Lung (tissue), 12 donors: ENCODE results near the gene FAAP100. TPM values are rescaled to one million over a fixed set of nuclear protein-coding genes. Genes with fewer than 3 reads are reported as not detected.

Source experiments
- ATAC-seq: fragments of 200-7000 bp; cut with Tn5 transposase; one replicate; pipeline ENCODE4 v1.9.1; 2020; ENCODE audit warnings: moderate number of reproducible peaks; ENCODE audit not compliant: insufficient read depth, low FRiP score
- DNase-seq, 3 donors: peaks; one replicate each; pipeline ENCODE4 v3.0.0-alpha.2; 2013 to 2017
- H3K27ac ChIP-seq, 2 donors: one replicate each; pipeline ENCODE4 v1.5.1; 2013; ENCODE audit warnings: mild to moderate bottlenecking in 2 of 2, moderate library complexity in 2 of 2, control low read depth in 1 of 2, inconsistent platforms in 1 of 2, low read depth in 1 of 2, low read length in 1 of 2
- H3K27me3 ChIP-seq, 3 donors: one replicate each; pipeline ENCODE4 v1.5.1; 2013; ENCODE audit warnings: low read length in 2 of 3; ENCODE audit not compliant: control insufficient read depth in 3 of 3, insufficient read depth in 3 of 3
- H3K36me3 ChIP-seq, 4 donors: one replicate each; pipeline ENCODE4 v1.5.1; 2013; ENCODE audit warnings: low read length in 4 of 4, mild to moderate bottlenecking in 1 of 4, moderate library complexity in 1 of 4; ENCODE audit not compliant: control insufficient read depth in 4 of 4, insufficient read depth in 4 of 4
- H3K4me1 ChIP-seq, 5 donors: one replicate each; pipeline ENCODE4 v1.5.1; 2013; ENCODE audit warnings: low read length in 5 of 5, mild to moderate bottlenecking in 2 of 5, moderate library complexity in 1 of 5; ENCODE audit not compliant: control insufficient read depth in 5 of 5, insufficient read depth in 5 of 5
- H3K4me3 ChIP-seq: one replicate; pipeline ENCODE4 v1.5.1; 2013; ENCODE audit warnings: mild to moderate bottlenecking, control low read depth, moderate library complexity
- H3K9ac ChIP-seq, 2 donors: one replicate each; pipeline ENCODE4 v1.5.1; 2013; ENCODE audit warnings: low read length in 2 of 2, control low read depth in 1 of 2; ENCODE audit not compliant: insufficient read depth in 1 of 2
- H3K9me3 ChIP-seq, 4 donors: one replicate each; pipeline ENCODE4 v1.5.1; 2013; ENCODE audit warnings: low read length in 3 of 4, mild to moderate bottlenecking in 1 of 4, moderate library complexity in 1 of 4; ENCODE audit not compliant: control insufficient read depth in 4 of 4, insufficient read depth in 3 of 4
- WGBS, 2 donors: extraction: QIAGEN DNeasy Blood & Tissue Kit; methylation state at CpG; one replicate each; pipeline ENCODE4 v1.1.7; 2013; 5-methylcytosine and 5-hydroxymethylcytosine counted together
- polyA plus RNA-seq, 2 donors: library from polyadenylated mRNA; stranded (reverse); fragments of 200-250 nt; gene quantifications; one replicate each; pipeline ENCODE4 v1.2.1, GENCODE V29; 2013
- total RNA-seq, 2 donors: library from RNA; depleted of rRNA in 1 of 2; stranded (reverse); fragments of >200 nt in 1 of 2; gene quantifications; one replicate each; pipeline ENCODE4 v1.2.1, GENCODE V29; 2014 to 2021
- TF ChIP-seq, protein P1 (sequence below): IDR thresholded peaks from 2 replicates; pipeline ENCODE4 v1.5.1; 2012; ENCODE audit warnings: mild to moderate bottlenecking; ENCODE audit errors: control extremely low read depth, extremely low read depth
- donor health status: control.
- donor health status: control.
- donor health status: Bipolar disorder and iron deficiency.
- donor health status: healthy.
- donor health status: DM: yes; HTN: yes; CAD: no.

Gene FAAP100
- total and polyA plus RNA-seq, 4 donors = 20.8 to 34.4 (median 25.4) TPM

DNA sequence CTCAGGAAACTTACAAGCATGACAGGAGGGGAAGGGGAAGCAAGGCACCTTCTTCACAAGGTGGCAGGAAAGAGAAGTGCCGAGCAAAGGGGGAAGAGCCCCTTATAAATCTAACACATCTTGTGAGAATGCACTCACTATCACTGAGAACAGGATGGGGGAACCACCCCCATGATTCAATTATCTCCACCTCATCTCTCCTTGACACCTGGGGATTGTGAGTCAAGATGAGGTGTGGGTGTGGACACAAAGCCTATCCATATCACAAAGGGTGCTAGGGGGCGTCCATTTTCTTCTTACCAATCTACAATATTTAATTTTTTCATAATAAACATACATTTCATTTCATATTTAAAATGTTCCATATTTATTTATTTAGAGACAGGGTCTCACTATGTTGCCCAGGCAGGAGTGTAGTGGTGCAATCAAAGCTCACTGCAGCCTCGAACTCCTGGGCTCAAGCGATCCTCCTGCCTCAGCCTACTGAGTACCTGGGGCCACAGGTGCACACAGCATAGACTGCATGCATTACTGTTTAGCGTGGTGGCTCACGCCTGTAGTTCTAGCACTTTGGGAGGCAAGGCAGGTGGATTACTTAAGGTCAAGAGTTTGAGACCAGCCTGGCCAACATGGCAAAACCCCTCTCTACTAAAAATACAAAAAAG, 26.5 kb upstream of the FAAP100 start:
- no peak for DNase-seq
- ATAC-seq = no peak
- Histone ChIP-seq H3K9me3 (no peaks in the 10 kb centered on the region), H3K4me3 (no peak overlapping the region), H3K36me3 (peaks cover 4 to 46% (median 21%) of the 10 kb centered on the region in 4 donors), H3K27ac (no peak overlapping the region), H3K27me3 (no peaks in the 10 kb centered on the region), H3K9ac (no peak overlapping the region), H3K4me1 (peaks cover 0 to 8% (median 0%) of the 10 kb centered on the region in 5 donors)
- 82 to 90% methylated on average over 6 of the region's 6 CpGs for WGBS, 2 donors
- TF ChIP-seq, protein P1, sequence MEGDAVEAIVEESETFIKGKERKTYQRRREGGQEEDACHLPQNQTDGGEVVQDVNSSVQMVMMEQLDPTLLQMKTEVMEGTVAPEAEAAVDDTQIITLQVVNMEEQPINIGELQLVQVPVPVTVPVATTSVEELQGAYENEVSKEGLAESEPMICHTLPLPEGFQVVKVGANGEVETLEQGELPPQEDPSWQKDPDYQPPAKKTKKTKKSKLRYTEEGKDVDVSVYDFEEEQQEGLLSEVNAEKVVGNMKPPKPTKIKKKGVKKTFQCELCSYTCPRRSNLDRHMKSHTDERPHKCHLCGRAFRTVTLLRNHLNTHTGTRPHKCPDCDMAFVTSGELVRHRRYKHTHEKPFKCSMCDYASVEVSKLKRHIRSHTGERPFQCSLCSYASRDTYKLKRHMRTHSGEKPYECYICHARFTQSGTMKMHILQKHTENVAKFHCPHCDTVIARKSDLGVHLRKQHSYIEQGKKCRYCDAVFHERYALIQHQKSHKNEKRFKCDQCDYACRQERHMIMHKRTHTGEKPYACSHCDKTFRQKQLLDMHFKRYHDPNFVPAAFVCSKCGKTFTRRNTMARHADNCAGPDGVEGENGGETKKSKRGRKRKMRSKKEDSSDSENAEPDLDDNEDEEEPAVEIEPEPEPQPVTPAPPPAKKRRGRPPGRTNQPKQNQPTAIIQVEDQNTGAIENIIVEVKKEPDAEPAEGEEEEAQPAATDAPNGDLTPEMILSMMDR = no peak

DNA sequence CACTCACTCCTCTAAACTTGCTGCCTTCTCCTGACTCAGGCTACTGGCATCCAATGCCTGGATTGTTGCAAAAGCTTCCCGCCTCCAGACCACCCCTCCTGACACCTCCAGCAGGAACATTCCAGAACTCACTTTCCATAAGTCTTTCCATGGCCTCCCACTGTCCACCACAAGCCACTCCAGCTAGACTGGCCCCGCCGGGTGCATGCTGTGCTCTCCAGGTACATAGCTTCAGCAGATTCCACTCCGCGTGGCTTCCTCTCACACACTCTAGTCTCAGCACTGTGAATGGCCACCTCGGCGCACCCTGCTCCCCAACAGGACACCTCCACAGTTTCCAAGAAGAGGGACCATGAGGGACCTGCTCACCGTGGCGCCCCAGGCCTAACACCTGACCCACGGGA, 25.9 kb upstream of the FAAP100 start:
- ATAC-seq = no peak
- Histone ChIP-seq H3K4me1 (peaks cover 0 to 8% (median 0%) of the 10 kb centered on the region in 5 donors), H3K9me3 (no peaks in the 10 kb centered on the region), H3K4me3 (no peak overlapping the region), H3K9ac (no peak overlapping the region), H3K27ac (no peak overlapping the region), H3K36me3 (peaks cover 0 to 44% (median 19%) of the 10 kb centered on the region in 4 donors), H3K27me3 (no peaks in the 10 kb centered on the region)
- no peak for DNase-seq
- TF ChIP-seq, protein P1 = no peak
- 91 to 96% methylated on average over 10 of the region's 10 CpGs for WGBS, 2 donors

DNA sequence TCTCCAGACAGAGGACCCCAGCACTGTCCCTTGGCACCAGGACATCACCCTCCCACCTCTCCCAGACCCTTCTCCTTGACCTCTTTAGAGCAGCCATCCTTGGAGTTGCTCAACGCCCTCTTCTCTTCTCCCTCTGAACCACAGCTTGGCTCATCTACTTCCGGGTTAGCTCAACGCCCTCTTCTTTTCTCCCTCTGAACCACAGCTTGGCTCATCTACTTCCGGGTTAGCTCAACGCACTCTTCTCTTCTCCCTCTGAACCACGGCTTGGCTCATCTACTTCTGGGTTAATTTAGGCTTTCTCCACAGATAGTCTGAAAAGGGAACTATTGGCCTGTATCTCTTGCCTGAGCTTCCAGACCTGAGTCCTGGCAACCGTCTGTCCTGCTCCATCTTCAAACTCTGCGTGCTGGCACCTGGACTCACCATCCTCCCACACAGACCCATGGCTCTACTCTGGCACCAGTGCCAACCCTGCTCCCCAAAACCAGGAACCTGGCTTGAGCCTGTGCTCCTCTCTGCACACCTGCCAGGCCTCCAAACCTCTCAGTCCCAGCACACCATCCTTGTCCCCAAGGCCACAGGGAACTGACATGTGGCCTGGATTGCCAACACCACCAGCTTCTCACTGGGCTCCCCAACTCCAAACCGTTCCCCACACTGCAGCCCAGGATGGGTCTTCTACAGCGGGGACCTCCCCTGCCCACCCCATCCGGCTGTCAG, 25.3 kb upstream of the FAAP100 start:
- WGBS, 2 donors = 56 to 75% methylated on average over 11 of the region's 11 CpGs
- DNase-seq = no peak
- Histone ChIP-seq H3K4me1 (peaks cover 0 to 8% (median 0%) of the 10 kb centered on the region in 5 donors), H3K4me3 (no peak overlapping the region), H3K9ac (no peak overlapping the region), H3K36me3 (peaks cover 0 to 39% (median 20%) of the 10 kb centered on the region in 4 donors), H3K27me3 (no peaks in the 10 kb centered on the region), H3K27ac (peak overlapping the region in 1 of 2 donors; percentile 58), H3K9me3 (no peaks in the 10 kb centered on the region)
- peak; percentile 55 for ATAC-seq
- TF ChIP-seq, protein P1 = no peak
